Fibroblast of peridontal ligament (primary cell): Measurements from ENCODE around the gene CASK.
A peak's percentile ranks its signal among the peaks of the same experiment; 100 is the strongest.

ENCODE experiments used
- DNase-seq: peaks from one replicate; pipeline ENCODE4 v3.0.0-alpha.2; 2010; ENCODE audit errors: extremely low read depth

CASK gene

GRCh38 chrX:41923211-41923977, at the start of gene CASK:
TSS of gene CASK (minus strand) at chrX:41923554. CDS start at chrX:41922988, 566 bp downstream.
- peak; percentile 83 for DNase-seq

GRCh38 chrX:41971346-41971745, 48.0 kb upstream of the CASK start:
- DNase-seq = no peak

- no peak for DNase-seq
Measured at GRCh38 chrX:41970419-41970818, 47.1 kb upstream of the CASK start.

- DNase-seq = no peak
Measured at GRCh38 chrX:41963348-41963747, 40.0 kb upstream of the CASK start.

- no peak for DNase-seq
Measured at GRCh38 chrX:41960142-41960541, 36.8 kb upstream of the CASK start.

- DNase-seq = no peak
Measured at GRCh38 chrX:41958861-41959260, 35.5 kb upstream of the CASK start.

GRCh38 chrX:41956027-41956426, 32.7 kb upstream of the CASK start:
- no peak for DNase-seq

GRCh38 chrX:41952102-41952501, 28.7 kb upstream of the CASK start:
- no peak for DNase-seq

GRCh38 chrX:41946989-41947612, 23.7 kb upstream of the CASK start:
- DNase-seq = no peak

GRCh38 chrX:41946235-41946634, 22.9 kb upstream of the CASK start:
- DNase-seq = no peak

GRCh38 chrX:41935832-41936231, 12.5 kb upstream of the CASK start:
- DNase-seq = no peak

- DNase-seq = no peak
Measured at GRCh38 chrX:41933546-41933945, 10.2 kb upstream of the CASK start.

GRCh38 chrX:41932885-41933284, 9.5 kb upstream of the CASK start:
- no peak for DNase-seq

- no peak for DNase-seq
Measured at GRCh38 chrX:41931591-41931990, 8.2 kb upstream of the CASK start.

GRCh38 chrX:41923978-41924683, 777 bp upstream of the CASK start:
- DNase-seq = peak; percentile 20

GRCh38 chrX:41922431-41923151, 763 bp downstream of the CASK start:
- DNase-seq = no peak

- peak; percentile 73 for DNase-seq
Measured at GRCh38 chrX:41921492-41922430, 1.6 kb downstream of the CASK start.

- no peak for DNase-seq
Measured at GRCh38 chrX:41919870-41920269, 3.5 kb downstream of the CASK start.

GRCh38 chrX:41917517-41917916, 5.8 kb downstream of the CASK start:
- no peak for DNase-seq

GRCh38 chrX:41913476-41913875, 9.9 kb downstream of the CASK start:
- DNase-seq = peak; percentile 60

GRCh38 chrX:41912923-41913322, 10.4 kb downstream of the CASK start:
- DNase-seq = no peak
